GM12892 (cell line): ENCODE results near the gene QSER1.

Experiments used
- POLR2A ChIP-seq: IDR thresholded peaks from 2 replicates; pipeline ENCODE4 v1.6.1; 2011; ENCODE audit warnings: low read depth, low read length, control low read depth
- POLR2AphosphoS5 ChIP-seq: IDR thresholded peaks from 2 replicates; pipeline ENCODE4 v1.6.1; 2011; ENCODE audit warnings: low read depth, low read length, control low read depth

GRCh38 chr11:32893093-32893342 lies 407 bp downstream of the QSER1 start:
- no peak for TF ChIP-seq POLR2A
- TF ChIP-seq POLR2AphosphoS5: no peak
